Stimulated activated CD8-positive, alpha-beta memory T cell treated with anti-CD3 and anti-CD28 coated beads, Interleukin-15, amount 100 ng/mL, for 1 hour (primary cell): Measurements from ENCODE around the gene HNF4A.

Source experiments
- DNase-seq: peaks from one replicate; pipeline ENCODE4 v3.0.0-alpha.2; 2020; ENCODE audit warnings: low read depth

HNF4A gene

GRCh38 chr20:44445742-44446710 is 90.5 kb downstream of the HNF4A start:
- DNase-seq = no peak

GRCh38 chr20:44447827-44448419 is 92.4 kb downstream of the HNF4A start:
- DNase-seq = no peak

- DNase-seq = no peak
Measured at GRCh38 chr20:44448753-44449546, 93.5 kb downstream of the HNF4A start.

GRCh38 chr20:44449864-44450263 is 94.4 kb downstream of the HNF4A start:
- DNase-seq = no peak

GRCh38 chr20:44450281-44450889 is 94.9 kb downstream of the HNF4A start:
- no peak for DNase-seq

- no peak for DNase-seq
Measured at GRCh38 chr20:44450903-44451450, 95.5 kb downstream of the HNF4A start.

GRCh38 chr20:44454306-44454963 is 98.9 kb downstream of the HNF4A start:
- no peak for DNase-seq

- DNase-seq = no peak
Measured at GRCh38 chr20:44455126-44455525, 99.6 kb downstream of the HNF4A start.

GRCh38 chr20:44456611-44457010 is 101.1 kb downstream of the HNF4A start:
- no peak for DNase-seq

GRCh38 chr20:44457016-44457415 is 101.5 kb downstream of the HNF4A start:
- DNase-seq = no peak

GRCh38 chr20:44459271-44459670 is 103.8 kb downstream of the HNF4A start:
- DNase-seq = no peak

GRCh38 chr20:44460795-44461141 is 105.3 kb downstream of the HNF4A start:
- no peak for DNase-seq

- DNase-seq = no peak
Measured at GRCh38 chr20:44461142-44461802, 105.8 kb downstream of the HNF4A start.

- no peak for DNase-seq
Measured at GRCh38 chr20:44461803-44462174, 106.3 kb downstream of the HNF4A start.

- no peak for DNase-seq
Measured at GRCh38 chr20:44463466-44463865, 108.0 kb downstream of the HNF4A start.

GRCh38 chr20:44464514-44464913 is 109.0 kb downstream of the HNF4A start:
- no peak for DNase-seq

- DNase-seq = no peak
Measured at GRCh38 chr20:44465001-44465560, 109.6 kb downstream of the HNF4A start.

- DNase-seq = no peak
Measured at GRCh38 chr20:44467289-44467883, 111.9 kb downstream of the HNF4A start.

GRCh38 chr20:44468044-44468782 is 112.7 kb downstream of the HNF4A start:
- no peak for DNase-seq
